ENCODE data around the gene SMTNL1.
"Not testable (repeated sequence)": the region's sequence is repeated elsewhere in the genome, so short reads cannot be mapped to it uniquely, and the experiment has no call there.

Gene SMTNL1

GRCh38 chr11:57508341-57509170 is 28.8 kb upstream of the SMTNL1 start:
- DNase-seq (ENCODE audit: low read depth, low spot score), result no peak

- DNase-seq (ENCODE audit: low read depth, low spot score), result no peak
These were observed 25.5 kb upstream of the SMTNL1 start for GRCh38 chr11:57511741-57512430.

- no peak for DNase-seq (ENCODE audit: low read depth, low spot score)
These were observed 24.5 kb upstream of the SMTNL1 start for GRCh38 chr11:57512646-57513451.

DNA sequence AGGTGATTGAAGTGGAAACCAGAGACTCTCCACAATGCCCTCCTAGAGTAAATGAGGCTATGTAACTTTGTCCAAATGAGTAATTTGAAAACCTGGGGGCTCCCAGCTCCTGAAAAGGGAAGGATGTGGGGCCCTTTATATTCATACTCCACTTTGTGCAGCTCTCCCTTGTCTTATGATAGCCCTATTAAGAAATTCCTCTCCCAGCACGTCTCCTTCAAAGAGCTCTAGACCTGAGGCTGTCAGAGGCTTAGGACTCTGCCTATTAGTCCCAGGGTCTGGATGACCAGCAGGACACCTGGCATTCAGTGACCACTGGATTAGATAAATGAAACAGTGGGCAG is 24.0 kb upstream of the SMTNL1 start:
- no peak for DNase-seq (ENCODE audit: low read depth, low spot score)

- DNase-seq (ENCODE audit: low read depth, low spot score), result no peak
These were observed 23.4 kb upstream of the SMTNL1 start for GRCh38 chr11:57513911-57514537.

DNA sequence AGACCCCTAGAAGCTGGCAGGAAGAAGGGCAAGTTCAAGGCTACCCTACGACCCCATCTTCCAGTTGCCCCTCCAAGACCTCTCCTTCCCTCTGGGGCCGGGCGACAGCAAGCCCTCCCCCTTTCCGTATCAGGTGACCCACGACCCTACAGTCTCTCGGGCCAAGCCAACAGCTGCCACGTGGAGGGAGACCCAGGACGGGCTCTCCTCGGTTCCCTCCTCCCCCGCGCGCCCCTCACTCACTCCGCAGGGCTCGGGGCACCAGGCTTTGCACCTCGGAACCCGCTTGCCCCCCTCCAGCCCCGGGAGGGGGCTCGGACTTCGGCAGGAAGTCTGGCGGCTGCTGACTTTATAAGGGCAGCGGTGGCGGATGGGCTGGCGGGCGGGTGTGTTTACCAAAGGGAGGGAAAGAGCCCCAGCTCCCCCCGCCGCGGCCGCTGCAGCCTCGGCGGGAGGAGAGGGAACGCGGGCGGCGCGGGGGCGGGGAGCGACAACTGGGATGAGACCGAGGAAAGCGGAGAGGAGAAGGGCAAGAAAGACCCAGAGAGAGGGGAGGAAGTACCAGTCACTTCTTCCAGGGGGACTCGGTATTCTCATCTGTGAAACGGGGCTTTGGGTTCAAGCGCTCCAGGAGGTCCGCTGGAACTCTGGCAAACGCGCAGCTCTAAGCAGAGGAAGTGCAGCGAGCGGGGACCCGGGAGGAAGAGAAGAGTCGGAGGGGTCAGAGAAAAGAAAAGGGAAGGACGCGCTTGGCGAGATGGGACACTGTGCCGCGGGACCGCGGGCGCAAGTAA is 22.7 kb upstream of the SMTNL1 start:
- DNase-seq (ENCODE audit: low read depth, low spot score), result no peak

GRCh38 chr11:57515332-57516060 is 21.9 kb upstream of the SMTNL1 start, which contains the start of gene SLC43A1:
Gene SLC43A1, minus strand, starts transcription at chr11:57515702. Its CDS starts 1,591 bp downstream, at chr11:57514111.
- DNase-seq (ENCODE audit: low read depth, low spot score), result no peak

DNA sequence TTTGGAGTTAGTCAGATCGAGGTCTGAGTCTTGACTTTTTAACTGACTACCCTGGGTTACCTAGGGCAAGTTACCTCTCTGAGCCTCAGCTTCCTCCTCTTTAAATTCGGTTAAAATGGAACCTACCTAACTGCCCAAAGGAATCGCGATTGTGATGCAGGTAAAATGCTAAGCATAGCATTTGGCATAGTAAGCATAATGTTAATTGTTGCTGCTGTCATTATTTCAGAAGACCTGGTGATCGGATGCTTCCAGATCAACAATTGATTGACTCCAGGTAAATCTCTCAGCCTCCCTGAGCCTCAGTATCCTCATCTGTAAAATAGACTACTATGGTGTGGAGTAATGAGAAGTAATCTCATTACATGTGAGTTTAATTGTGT is 21.3 kb upstream of the SMTNL1 start:
- no peak for DNase-seq (ENCODE audit: low read depth, low spot score)

DNA sequence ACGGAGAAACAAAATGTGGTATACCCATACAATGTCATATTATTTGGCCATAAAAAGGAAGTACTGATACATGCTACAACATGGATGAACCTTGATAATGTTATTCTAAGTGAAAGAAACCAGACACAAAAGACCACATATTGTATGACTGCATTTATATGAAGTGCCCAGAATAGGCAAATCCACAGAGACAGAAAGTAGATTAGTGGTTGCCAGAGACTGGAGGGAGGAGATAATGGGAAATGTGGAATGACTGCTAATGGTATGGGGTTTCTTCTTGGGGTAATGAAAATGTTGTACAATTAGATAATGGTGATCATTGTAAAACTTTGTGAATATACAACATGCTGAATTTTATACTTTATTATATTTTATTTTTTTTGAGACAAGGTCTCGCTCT is 16.3 kb upstream of the SMTNL1 start:
- DNase-seq (ENCODE audit: low read depth, low spot score), result no peak

DNA sequence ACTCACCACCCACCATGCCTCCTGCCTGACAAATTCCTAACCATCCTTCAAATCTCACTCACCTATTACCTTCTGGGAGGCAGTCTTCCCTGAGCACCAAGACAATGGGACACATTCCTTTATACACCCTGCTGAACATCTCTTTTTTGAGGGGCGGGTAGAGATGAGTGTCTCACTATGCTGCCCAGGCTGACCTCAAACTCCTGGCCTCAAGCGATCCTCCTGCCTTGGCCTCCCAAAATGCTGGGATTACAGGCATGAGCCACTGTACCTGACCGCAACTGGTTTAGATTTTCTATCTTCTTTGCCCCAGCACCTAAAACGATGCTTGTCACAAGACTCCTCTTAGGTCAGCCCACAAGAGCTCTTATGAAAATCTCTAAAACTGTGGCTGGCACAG is 14.0 kb upstream of the SMTNL1 start:
- no peak for DNase-seq (ENCODE audit: low read depth, low spot score)

- DNase-seq (ENCODE audit: low read depth, low spot score), result no peak
These were observed 10.3 kb upstream of the SMTNL1 start for GRCh38 chr11:57527056-57527631.

- no peak for DNase-seq (ENCODE audit: low read depth, low spot score)
These were observed 8.4 kb upstream of the SMTNL1 start for GRCh38 chr11:57529012-57529411.

DNA sequence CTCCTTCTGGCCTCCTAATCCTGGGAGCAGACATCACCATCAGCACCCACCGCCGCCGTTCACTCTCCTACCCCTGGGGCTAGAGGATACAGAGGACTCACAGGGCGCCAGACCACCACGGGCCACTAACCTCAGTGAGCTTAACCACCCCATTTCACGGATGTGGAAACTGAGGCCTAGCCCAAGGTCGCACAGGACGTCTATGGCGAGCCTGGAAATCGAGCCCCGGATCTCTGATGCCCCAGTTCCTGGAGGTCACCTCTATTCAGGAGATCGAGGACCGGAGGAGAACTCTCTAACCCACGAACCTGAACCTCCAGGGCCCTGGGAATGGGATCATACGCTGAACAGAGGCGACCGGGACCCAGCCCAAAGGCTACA is 7.2 kb upstream of the SMTNL1 start:
- no peak for DNase-seq (ENCODE audit: low read depth, low spot score)

- DNase-seq (ENCODE audit: low read depth, low spot score), result peak; percentile 86
These were observed 6.5 kb upstream of the SMTNL1 start, which contains the start of gene TIMM10 for GRCh38 chr11:57530596-57531507. Gene TIMM10, minus strand, starts transcription at chr11:57530754. Its CDS starts 565 bp downstream, at chr11:57530189.

GRCh38 chr11:57534449-57534848 is 2.9 kb upstream of the SMTNL1 start:
- DNase-seq (ENCODE audit: low read depth, low spot score), result not testable (repeated sequence)

GRCh38 chr11:57539342-57539741 is 1.9 kb downstream of the SMTNL1 start:
- DNase-seq (ENCODE audit: low read depth, low spot score), result no peak

- DNase-seq (ENCODE audit: low read depth, low spot score), result no peak
These were observed 3.8 kb downstream of the SMTNL1 start for GRCh38 chr11:57541169-57541568.

DNA sequence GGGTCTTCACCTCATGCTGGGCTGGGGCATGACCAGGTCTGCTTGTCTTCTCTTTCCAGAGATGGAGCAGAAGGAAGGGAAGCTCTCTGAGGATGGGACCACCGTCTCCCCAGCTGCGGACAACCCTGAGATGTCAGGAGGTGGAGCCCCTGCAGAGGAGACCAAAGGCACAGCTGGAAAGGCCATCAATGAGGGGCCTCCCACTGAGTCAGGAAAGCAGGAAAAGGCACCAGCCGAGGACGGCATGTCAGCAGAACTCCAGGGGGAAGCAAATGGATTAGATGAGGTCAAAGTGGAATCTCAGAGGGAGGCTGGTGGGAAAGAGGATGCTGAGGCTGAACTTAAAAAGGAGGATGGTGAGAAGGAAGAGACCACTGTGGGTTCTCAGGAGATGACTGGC is 5.2 kb downstream of the SMTNL1 start:
- no peak for DNase-seq (ENCODE audit: low read depth, low spot score)

DNA sequence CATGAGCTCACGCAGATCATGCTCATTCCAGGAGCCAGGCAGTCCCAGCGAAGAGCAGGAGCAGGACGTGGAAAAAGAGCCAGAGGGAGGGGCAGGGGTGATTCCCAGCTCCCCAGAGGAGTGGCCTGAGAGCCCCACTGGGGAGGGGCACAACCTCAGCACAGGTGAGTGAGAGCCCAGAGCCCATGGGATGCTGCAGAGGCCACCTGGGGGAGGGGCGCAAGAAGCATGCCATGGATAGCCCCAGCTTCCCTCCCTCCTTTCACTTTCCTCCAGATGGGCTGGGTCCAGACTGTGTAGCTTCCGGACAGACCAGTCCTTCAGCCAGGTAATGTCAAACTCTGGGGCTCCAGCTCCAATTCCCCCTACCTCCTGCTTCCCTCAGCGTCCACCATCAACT is 6.2 kb downstream of the SMTNL1 start:
- no peak for DNase-seq (ENCODE audit: low read depth, low spot score)

Data from smooth muscle cell of the brain vasculature (primary cell).